K562 (cell line): ENCODE measurements around the gene PTRHD1. TPM values are rescaled to one million over a fixed set of nuclear protein-coding genes. Genes with fewer than 3 reads are reported as not detected.

Experiments used
- CBX5 ChIP-seq: IDR thresholded peaks from 2 replicates; pipeline ENCODE4 v1.6.1; 2014; ENCODE audit warnings: low read depth, borderline replicate concordance
- CBX8 ChIP-seq: fragments of 200-600 bp; sonication (generic); IDR thresholded peaks from 2 replicates; pipeline ENCODE4 v1.6.1; 2012; ENCODE audit warnings: borderline replicate concordance, mixed run types, low read depth, mild to moderate bottlenecking, moderate library complexity, mixed read lengths, low read length, control low read depth, inconsistent platforms; ENCODE audit not compliant: poor library complexity, severe bottlenecking; ENCODE audit errors: extremely low read depth
- ESRRB ChIP-seq: fragments of 250-450 bp; sonication (Bioruptor Pico); IDR thresholded peaks from 2 replicates; pipeline ENCODE4 v1.5.0; 2020; ENCODE audit warnings: mild to moderate bottlenecking, moderate library complexity, borderline replicate concordance
- FOXA3 ChIP-seq, 2 experiments: fragments of 450-650 bp in 1 of 2; sonication (generic) in 1 of 2; formaldehyde crosslinking; IDR thresholded peaks in 1 of 2; conservative IDR thresholded peaks in 1 of 2; 2 replicates each; pipeline versions ENCODE4 v1.4.0 to v1.8.0; 2020 to 2022; ENCODE audit warnings: mild to moderate bottlenecking in 2 of 2, missing genetic modification reagents in 1 of 2
- FOXJ3 ChIP-seq: sonication (generic); formaldehyde crosslinking; IDR thresholded peaks from 2 replicates; pipeline ENCODE4 v1.4.0; 2020; ENCODE audit warnings: mild to moderate bottlenecking, missing genetic modification reagents
- FOXK2 ChIP-seq, 2 experiments: fragments of 450-650 bp; IDR thresholded peaks in 1 of 2; conservative IDR thresholded peaks in 1 of 2; 2 replicates each; pipeline ENCODE4 v1.6.1; 2016; ENCODE audit warnings: low read depth in 2 of 2, mild to moderate bottlenecking in 1 of 2
- GABPB2 ChIP-seq: fragments of 250-450 bp; sonication (Bioruptor Pico); conservative IDR thresholded peaks from 2 replicates; pipeline ENCODE4 v1.5.1; 2021; ENCODE audit warnings: mild to moderate bottlenecking
- HIVEP1 ChIP-seq: fragments of 250-450 bp; sonication (Bioruptor Pico); IDR thresholded peaks from 2 replicates; pipeline ENCODE4 v1.4.0; 2020; ENCODE audit warnings: mild to moderate bottlenecking
- ILK ChIP-seq: fragments of 450-650 bp; IDR thresholded peaks from 2 replicates; pipeline ENCODE4 v1.6.1; 2016; ENCODE audit warnings: missing genetic modification characterization, low read depth, mild to moderate bottlenecking, missing compliant biosample characterization, moderate library complexity, borderline replicate concordance
- MAX ChIP-seq: sonication (generic); formaldehyde crosslinking; IDR thresholded peaks from 2 replicates; pipeline ENCODE4 v1.9.0; 2022; ENCODE audit warnings: mild to moderate bottlenecking, missing genetic modification reagents
- PYGO2 ChIP-seq: fragments of 450-650 bp; IDR thresholded peaks from 2 replicates; pipeline ENCODE4 v1.6.1; 2016; ENCODE audit warnings: mild to moderate bottlenecking, missing genetic modification characterization, moderate library complexity, missing compliant biosample characterization
- RHOXF2B ChIP-seq: fragments of 250-450 bp; sonication (Bioruptor Pico); conservative IDR thresholded peaks from 2 replicates; pipeline ENCODE4 v1.5.1; 2021
- SIN3A ChIP-seq, 2 experiments: fragments of 150-350 bp in 1 of 2; IDR thresholded peaks; 2 replicates each; pipeline ENCODE4 v1.6.1; 2011 to 2016; ENCODE audit warnings: borderline replicate concordance in 2 of 2, low read depth in 2 of 2, low read length in 2 of 2, mild to moderate bottlenecking in 2 of 2, moderate library complexity in 2 of 2; ENCODE audit not compliant: control insufficient read depth in 1 of 2
- SP1 ChIP-seq: sonication (generic); formaldehyde crosslinking; IDR thresholded peaks from 2 replicates; pipeline ENCODE4 v1.8.1; 2022; ENCODE audit warnings: mild to moderate bottlenecking, missing genetic modification reagents
- SREBF1 ChIP-seq: fragments of 150-350 bp; IDR thresholded peaks from 2 replicates; pipeline ENCODE4 v1.6.1; 2014; ENCODE audit warnings: antibody characterized with exemption, low read depth, low read length, borderline replicate concordance
- TAL1 ChIP-seq: fragments of 450-650 bp; IDR thresholded peaks from 2 replicates; pipeline ENCODE4 v1.6.1; 2016; ENCODE audit warnings: mild to moderate bottlenecking
- TARDBP ChIP-seq: fragments of 450-650 bp; IDR thresholded peaks from 2 replicates; pipeline ENCODE4 v1.6.1; 2016
- TCF7L2 ChIP-seq: fragments of 150-350 bp; IDR thresholded peaks from 2 replicates; pipeline ENCODE4 v1.6.1; 2016; ENCODE audit warnings: low read depth, mild to moderate bottlenecking, low read length, moderate library complexity
- TEAD2 ChIP-seq: fragments of 450-650 bp; IDR thresholded peaks from 2 replicates; pipeline ENCODE4 v1.6.1; 2016; ENCODE audit warnings: missing genetic modification characterization, control low read depth, missing compliant biosample characterization
- ZFP30 ChIP-seq: fragments of 250-450 bp; sonication (Bioruptor Pico); IDR thresholded peaks from 2 replicates; pipeline ENCODE4 v1.8.0; 2022; ENCODE audit warnings: moderate library complexity, mild to moderate bottlenecking, inconsistent platforms, borderline replicate concordance
- ZFPM2 ChIP-seq: fragments of 250-450 bp; sonication (Bioruptor Pico); IDR thresholded peaks from 2 replicates; pipeline ENCODE4 v1.5.1; 2022; ENCODE audit warnings: mild to moderate bottlenecking
- ZNF551 ChIP-seq: fragments of 250-450 bp; sonication (Bioruptor Pico); IDR thresholded peaks from 2 replicates; pipeline ENCODE4 v1.5.0; 2021; ENCODE audit warnings: mild to moderate bottlenecking, moderate library complexity
- ZNF57 ChIP-seq: fragments of 450-650 bp; formaldehyde crosslinking; IDR thresholded peaks from 2 replicates; pipeline ENCODE4 v1.4.0; 2020; ENCODE audit warnings: mild to moderate bottlenecking, moderate library complexity
- ZNF740 ChIP-seq, 3 experiments: fragments of 200-800 bp in 1 of 3; sonication (Bioruptor generic) in 1 of 3; sonication (generic) in 1 of 3; formaldehyde crosslinking in 1 of 3; IDR thresholded peaks; 2 replicates each; pipeline versions ENCODE4 v1.6.1 to v1.8.0; 2016 to 2022; ENCODE audit warnings: mild to moderate bottlenecking in 2 of 3, missing compliant biosample characterization in 2 of 3, missing genetic modification characterization in 2 of 3, missing genetic modification reagents in 1 of 3
- ZNF766 ChIP-seq: fragments of 200-800 bp; sonication (Bioruptor generic); conservative IDR thresholded peaks from 2 replicates; pipeline ENCODE4 v1.6.1; 2016; ENCODE audit warnings: missing genetic modification characterization, missing compliant biosample characterization
- polyA plus RNA-seq, 8 experiments: library from polyadenylated mRNA; depleted of rRNA in 4 of 8; stranded (reverse) in 5 of 8; unstranded in 3 of 8; fragments of >200 nt; fragmentation: Nextera tagmentation in 2 of 8; fragmentation: Illumina TruSeq in 1 of 8; extraction: Ambion mirVana in 2 of 8; extraction: Trizol in 1 of 8; gene quantifications; 2 replicates each; pipeline versions ENCODE4 v1.2.1 to v1.2.3, GENCODE V29; 2011 to 2014; ENCODE audit warnings: inconsistent platforms in 1 of 8, missing spikeins in 1 of 8
- total RNA-seq, 7 experiments: library from RNA; depleted of rRNA in 6 of 7; stranded (reverse); fragments of >200 nt in 6 of 7; fragmentation: Illumina TruSeq in 2 of 7; extraction: Trizol in 2 of 7; gene quantifications; 2 replicates each; pipeline versions ENCODE4 v1.2.1 to v1.2.3, GENCODE V29; 2011 to 2021; ENCODE audit warnings: low replicate concordance in 1 of 7
- TF ChIP-seq, protein P1 (sequence below): sonication (generic); formaldehyde crosslinking; IDR thresholded peaks from 2 replicates; pipeline ENCODE4 v1.8.0; 2022; ENCODE audit warnings: mild to moderate bottlenecking, low read depth, missing genetic modification reagents

PTRHD1 gene
- total and polyA plus RNA-seq, 9 of the 15 experiments (the other 6 are each of a cell fraction or from before 2014, with no cell fraction given): 15.8 to 83.2 (median 46.6) TPM

GRCh38 chr2:24792874-24793760, at the start of gene PTRHD1, which contains the start of gene CENPO (continued):
- TF ChIP-seq SP1: peak; percentile 98
- TF ChIP-seq FOXK2 (conservative IDR thresholded peaks at IDR 0.05 in 1 of 2, IDR thresholded peaks at IDR 0.05 in 1 of 2; ENCODE audit: low read depth in 2 of 2): peak; percentile 79 to 80
- no peak for TF ChIP-seq ILK
- peak; percentile 92 for TF ChIP-seq TCF7L2
- no peak for TF ChIP-seq FOXA3 (CRISPR knock-in tag; conservative IDR thresholded peaks at IDR 0.05 in 1 of 2, IDR thresholded peaks at IDR 0.05 in 1 of 2)
- no peak for TF ChIP-seq SREBF1
- TF ChIP-seq TAL1: no peak
- TF ChIP-seq CBX5: 0 out of 2 replicates have a peak, but pooled peaks have one; percentile 29
- TF ChIP-seq ESRRB: no peak
- peak; percentile 91 to 93 for TF ChIP-seq SIN3A (IDR thresholded peaks at IDR 0.05; ENCODE audit: borderline replicate concordance in 2 of 2, control insufficient read depth in 1 of 2, low read depth in 2 of 2, low read length in 2 of 2)
- TF ChIP-seq, protein P1, sequence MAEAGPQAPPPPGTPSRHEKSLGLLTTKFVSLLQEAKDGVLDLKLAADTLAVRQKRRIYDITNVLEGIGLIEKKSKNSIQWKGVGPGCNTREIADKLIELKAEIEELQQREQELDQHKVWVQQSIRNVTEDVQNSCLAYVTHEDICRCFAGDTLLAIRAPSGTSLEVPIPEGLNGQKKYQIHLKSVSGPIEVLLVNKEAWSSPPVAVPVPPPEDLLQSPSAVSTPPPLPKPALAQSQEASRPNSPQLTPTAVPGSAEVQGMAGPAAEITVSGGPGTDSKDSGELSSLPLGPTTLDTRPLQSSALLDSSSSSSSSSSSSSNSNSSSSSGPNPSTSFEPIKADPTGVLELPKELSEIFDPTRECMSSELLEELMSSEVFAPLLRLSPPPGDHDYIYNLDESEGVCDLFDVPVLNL (CRISPR knock-in tag): peak; percentile 99
- TF ChIP-seq ZNF551: no peak
- TF ChIP-seq TARDBP: no peak
- TF ChIP-seq HIVEP1 (CRISPR knock-in tag): no peak
- 0 out of 2 replicates have a peak, but pooled peaks have one; percentile 13 for TF ChIP-seq ZNF740 (CRISPR knock-in tag; IDR thresholded peaks at IDR 0.05)
- no peak for TF ChIP-seq ZNF740 (tag; IDR thresholded peaks at IDR 0.05)
- no peak for TF ChIP-seq FOXJ3 (CRISPR knock-in tag)
- TF ChIP-seq MAX (CRISPR knock-in tag): peak; percentile 76
- TF ChIP-seq GABPB2 (CRISPR knock-in tag): no peak
- no peak for TF ChIP-seq RHOXF2B (CRISPR knock-in tag)
- TF ChIP-seq ZNF766 (CRISPR knock-in tag): peak; percentile 89
- TF ChIP-seq ZFPM2 (CRISPR knock-in tag): no peak
- no peak for TF ChIP-seq CBX8
- TF ChIP-seq ZNF57: no peak
- TF ChIP-seq ZFP30 (CRISPR knock-in tag): no peak
- TF ChIP-seq TEAD2 (tag): no peak
- TF ChIP-seq PYGO2: no peak
